Parathyroid adenoma (tissue), 2 donors: Measurements from ENCODE around the gene ARHGAP26.

Experiments
- H2AFZ ChIP-seq: fragments of 300-600 bp; sonication (generic); one replicate; pipeline ENCODE4 v1.7.0; 2017; ENCODE audit warnings: antibody characterized with exemption, mild to moderate bottlenecking
- H3K27ac ChIP-seq: fragments of 300-600 bp; sonication (generic); one replicate; pipeline ENCODE4 v1.7.0; 2017
- H3K27me3 ChIP-seq: fragments of 300-600 bp; sonication (generic); one replicate; pipeline ENCODE4 v1.7.0; 2017; ENCODE audit warnings: low read length; ENCODE audit not compliant: control insufficient read depth, insufficient read depth
- H3K36me3 ChIP-seq: fragments of 300-600 bp; sonication (generic); one replicate; pipeline ENCODE4 v1.7.0; 2017; ENCODE audit warnings: low read length; ENCODE audit not compliant: control insufficient read depth, insufficient read depth
- H3K4me1 ChIP-seq: fragments of 300-600 bp; sonication (generic); one replicate; pipeline ENCODE4 v1.7.0; 2017; ENCODE audit warnings: control low read depth
- H3K4me2 ChIP-seq: fragments of 300-600 bp; sonication (generic); one replicate; pipeline ENCODE4 v1.7.0; 2017; ENCODE audit warnings: low read length
- H3K4me3 ChIP-seq: fragments of 300-600 bp; sonication (generic); one replicate; pipeline ENCODE4 v1.7.0; 2017; ENCODE audit warnings: low read depth, low read length
- H3K79me2 ChIP-seq: fragments of 300-600 bp; sonication (generic); one replicate; pipeline ENCODE4 v1.7.0; 2017; ENCODE audit warnings: control low read depth
- H3K9ac ChIP-seq: fragments of 300-600 bp; sonication (generic); one replicate; pipeline ENCODE4 v1.7.0; 2017; ENCODE audit warnings: mild to moderate bottlenecking
- H3K9me3 ChIP-seq: fragments of 300-600 bp; sonication (generic); one replicate; pipeline ENCODE4 v1.7.0; 2017; ENCODE audit warnings: low read length; ENCODE audit not compliant: control insufficient read depth
- TF ChIP-seq, protein P1 (sequence below): fragments of 300-600 bp; sonication (generic); IDR thresholded peaks from one replicate; pipeline ENCODE4 v1.7.0; 2017; ENCODE audit warnings: antibody characterized with exemption, mild to moderate bottlenecking
- donor health status: primary hyperparathyroidism.

The ARHGAP26 gene

DNA sequence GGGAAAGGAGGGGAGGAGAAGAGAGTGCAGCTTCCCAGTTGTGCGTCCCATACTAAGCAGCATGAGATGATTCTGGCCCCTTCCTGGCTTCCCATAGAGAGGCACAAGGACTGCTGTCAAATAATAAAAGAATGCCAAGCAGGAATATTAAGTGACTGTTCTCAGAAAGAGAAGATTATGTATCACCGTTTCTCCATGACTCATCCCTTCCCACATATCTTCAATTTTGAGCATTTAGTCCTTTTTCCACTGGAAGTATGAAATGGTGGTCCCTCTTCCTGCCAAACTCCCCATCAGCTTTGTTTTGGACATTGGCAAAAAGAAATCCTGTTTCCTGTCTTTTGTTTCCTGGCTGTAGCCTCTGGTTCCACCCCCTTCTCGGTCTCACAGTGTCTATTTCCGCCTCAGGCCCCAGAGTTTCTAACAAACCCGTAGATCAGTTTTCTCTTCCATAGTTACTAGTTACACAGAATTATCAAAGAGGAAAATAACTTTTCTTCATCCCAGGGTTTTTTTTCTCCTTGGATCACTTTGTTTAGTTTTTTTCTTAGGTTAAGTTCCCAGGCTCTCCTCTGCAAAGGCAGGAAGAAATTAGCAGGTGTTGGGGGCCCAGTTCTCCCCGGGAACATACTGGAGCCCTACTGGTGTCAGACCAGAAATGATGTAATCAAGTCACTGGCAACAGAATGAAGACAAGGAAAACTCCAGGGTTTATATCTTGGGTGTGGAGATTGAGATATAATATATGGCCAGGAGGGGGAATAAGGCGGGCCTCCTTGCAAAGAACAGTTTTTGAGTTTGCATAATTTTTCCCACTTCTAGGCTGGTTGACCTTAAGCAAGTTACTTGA is 26.4 kb upstream of the ARHGAP26 start:
- H3K9me3 ChIP-seq = no peaks in the 10 kb centered on the region
- no peak overlapping the region for H3K4me2 ChIP-seq
- H2AFZ ChIP-seq = no peak overlapping the region
- H3K79me2 ChIP-seq = no peaks in the 10 kb centered on the region
- H3K36me3 ChIP-seq = no peaks in the 10 kb centered on the region
- H3K27ac ChIP-seq = peak overlapping the region; percentile 65
- no peak overlapping the region for H3K4me3 ChIP-seq
- no peaks in the 10 kb centered on the region for H3K4me1 ChIP-seq
- TF ChIP-seq, protein P1, sequence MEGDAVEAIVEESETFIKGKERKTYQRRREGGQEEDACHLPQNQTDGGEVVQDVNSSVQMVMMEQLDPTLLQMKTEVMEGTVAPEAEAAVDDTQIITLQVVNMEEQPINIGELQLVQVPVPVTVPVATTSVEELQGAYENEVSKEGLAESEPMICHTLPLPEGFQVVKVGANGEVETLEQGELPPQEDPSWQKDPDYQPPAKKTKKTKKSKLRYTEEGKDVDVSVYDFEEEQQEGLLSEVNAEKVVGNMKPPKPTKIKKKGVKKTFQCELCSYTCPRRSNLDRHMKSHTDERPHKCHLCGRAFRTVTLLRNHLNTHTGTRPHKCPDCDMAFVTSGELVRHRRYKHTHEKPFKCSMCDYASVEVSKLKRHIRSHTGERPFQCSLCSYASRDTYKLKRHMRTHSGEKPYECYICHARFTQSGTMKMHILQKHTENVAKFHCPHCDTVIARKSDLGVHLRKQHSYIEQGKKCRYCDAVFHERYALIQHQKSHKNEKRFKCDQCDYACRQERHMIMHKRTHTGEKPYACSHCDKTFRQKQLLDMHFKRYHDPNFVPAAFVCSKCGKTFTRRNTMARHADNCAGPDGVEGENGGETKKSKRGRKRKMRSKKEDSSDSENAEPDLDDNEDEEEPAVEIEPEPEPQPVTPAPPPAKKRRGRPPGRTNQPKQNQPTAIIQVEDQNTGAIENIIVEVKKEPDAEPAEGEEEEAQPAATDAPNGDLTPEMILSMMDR = no peak
- no peak overlapping the region for H3K9ac ChIP-seq
- no peaks in the 10 kb centered on the region for H3K27me3 ChIP-seq

DNA sequence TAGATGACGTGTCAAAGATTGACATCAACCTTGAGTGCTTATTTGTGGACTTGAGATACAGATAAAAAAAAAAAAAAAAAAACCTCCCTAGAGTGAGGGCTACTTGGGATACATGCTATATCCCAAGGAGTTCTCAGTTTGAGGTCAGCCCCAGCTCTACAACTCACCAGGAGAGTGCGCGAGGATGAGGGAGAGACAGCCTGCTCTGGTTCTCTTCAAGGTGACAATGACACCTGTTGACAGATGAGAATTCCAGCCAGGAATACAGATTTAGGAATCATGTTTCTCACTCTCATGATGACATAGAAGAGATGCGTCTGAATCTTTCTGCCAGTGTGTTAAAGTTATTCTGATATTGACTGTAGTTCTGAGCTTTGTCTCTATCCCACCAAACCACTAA is 24.9 kb upstream of the ARHGAP26 start:
- Histone ChIP-seq H2AFZ (no peak overlapping the region), H3K4me3 (no peak overlapping the region), H3K79me2 (no peaks in the 10 kb centered on the region), H3K27me3 (no peaks in the 10 kb centered on the region), H3K27ac (no peak overlapping the region), H3K4me1 (no peaks in the 10 kb centered on the region), H3K9me3 (no peaks in the 10 kb centered on the region), H3K36me3 (no peaks in the 10 kb centered on the region), H3K9ac (no peak overlapping the region), H3K4me2 (no peak overlapping the region)
- TF ChIP-seq, protein P1 = no peak

DNA sequence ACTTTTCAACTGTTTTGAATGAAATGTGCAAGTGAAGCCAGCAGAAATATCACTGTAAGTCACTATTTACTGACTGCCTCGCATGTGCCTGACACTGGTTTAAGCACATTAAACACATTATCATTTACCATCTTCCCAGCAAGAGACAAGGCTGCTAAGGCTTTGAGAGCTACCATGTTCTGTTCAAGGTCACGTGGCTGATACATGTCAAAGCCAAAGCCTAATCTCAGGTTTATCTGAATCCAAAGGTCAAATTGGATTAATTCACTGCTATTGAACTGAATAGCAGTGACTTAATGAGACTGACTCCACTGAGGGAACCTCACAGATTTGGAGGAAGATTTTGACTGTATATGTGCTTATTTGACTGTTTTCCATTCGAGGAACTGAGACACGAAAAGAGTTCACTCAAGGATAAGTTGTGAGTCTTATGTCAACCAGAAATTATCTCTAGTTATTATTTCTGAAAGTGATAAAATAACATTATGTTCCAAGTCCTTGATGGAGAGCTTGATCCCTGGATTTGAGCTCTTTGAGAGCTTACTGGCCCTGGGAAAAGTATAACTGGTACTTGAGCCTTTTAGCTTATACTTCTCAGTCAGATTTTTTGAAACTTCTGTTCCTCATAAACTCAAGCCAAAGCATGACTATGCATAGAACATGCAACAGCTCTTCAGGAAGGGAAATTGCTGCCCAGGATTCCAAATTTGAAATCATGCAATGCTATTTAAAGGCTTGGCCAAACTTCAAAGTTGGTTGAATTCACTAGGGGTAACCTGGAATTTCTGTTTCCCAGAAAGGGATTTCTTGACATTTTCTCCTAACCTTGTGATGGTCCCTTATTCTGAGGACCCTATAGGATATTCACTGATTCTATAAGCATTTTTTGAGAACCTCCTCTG is 23.4 kb upstream of the ARHGAP26 start:
- H3K27ac ChIP-seq = no peak overlapping the region
- no peaks in the 10 kb centered on the region for H3K27me3 ChIP-seq
- H3K4me3 ChIP-seq = no peak overlapping the region
- TF ChIP-seq, protein P1 = no peak
- no peak overlapping the region for H3K4me2 ChIP-seq
- no peak overlapping the region for H3K9ac ChIP-seq
- H3K79me2 ChIP-seq = no peaks in the 10 kb centered on the region
- no peak overlapping the region for H2AFZ ChIP-seq
- H3K9me3 ChIP-seq = no peaks in the 10 kb centered on the region
- no peaks in the 10 kb centered on the region for H3K36me3 ChIP-seq
- no peaks in the 10 kb centered on the region for H3K4me1 ChIP-seq

- TF ChIP-seq, protein P1 = no peak
- H3K4me3 ChIP-seq = no peak overlapping the region
- H3K36me3 ChIP-seq = no peaks in the 10 kb centered on the region
- H3K27me3 ChIP-seq = no peaks in the 10 kb centered on the region
- no peak overlapping the region for H3K9ac ChIP-seq
- no peak overlapping the region for H3K4me2 ChIP-seq
- H3K4me1 ChIP-seq = no peaks in the 10 kb centered on the region
- no peaks in the 10 kb centered on the region for H3K9me3 ChIP-seq
- H3K79me2 ChIP-seq = no peaks in the 10 kb centered on the region
- H3K27ac ChIP-seq = no peak overlapping the region
- no peak overlapping the region for H2AFZ ChIP-seq
Observed at GRCh38 chr5:142748132-142748531, 22.0 kb upstream of the ARHGAP26 start.
